LNCaP clone FGC (cell line): ENCODE measurements around the gene MPHOSPH8.

ENCODE experiments used
- DNase-seq: peaks from one replicate; pipeline ENCODE4 v3.0.0-alpha.2; 2011; ENCODE audit warnings: low read depth
- H3K4me3 ChIP-seq: 2 replicates; pipeline ENCODE4 v1.5.1; 2011; ENCODE audit warnings: mild to moderate bottlenecking, low read depth, low read length, control low read depth
- TF ChIP-seq, protein P1 (sequence below): IDR thresholded peaks from 2 replicates; pipeline ENCODE4 v1.5.1; 2012; ENCODE audit warnings: mild to moderate bottlenecking; ENCODE audit not compliant: control insufficient read depth, insufficient read depth; ENCODE audit errors: extremely low read depth

Gene MPHOSPH8

GRCh38 chr13:19592657-19593180 lies 40.7 kb upstream of the MPHOSPH8 start:
- TF ChIP-seq, protein P1, sequence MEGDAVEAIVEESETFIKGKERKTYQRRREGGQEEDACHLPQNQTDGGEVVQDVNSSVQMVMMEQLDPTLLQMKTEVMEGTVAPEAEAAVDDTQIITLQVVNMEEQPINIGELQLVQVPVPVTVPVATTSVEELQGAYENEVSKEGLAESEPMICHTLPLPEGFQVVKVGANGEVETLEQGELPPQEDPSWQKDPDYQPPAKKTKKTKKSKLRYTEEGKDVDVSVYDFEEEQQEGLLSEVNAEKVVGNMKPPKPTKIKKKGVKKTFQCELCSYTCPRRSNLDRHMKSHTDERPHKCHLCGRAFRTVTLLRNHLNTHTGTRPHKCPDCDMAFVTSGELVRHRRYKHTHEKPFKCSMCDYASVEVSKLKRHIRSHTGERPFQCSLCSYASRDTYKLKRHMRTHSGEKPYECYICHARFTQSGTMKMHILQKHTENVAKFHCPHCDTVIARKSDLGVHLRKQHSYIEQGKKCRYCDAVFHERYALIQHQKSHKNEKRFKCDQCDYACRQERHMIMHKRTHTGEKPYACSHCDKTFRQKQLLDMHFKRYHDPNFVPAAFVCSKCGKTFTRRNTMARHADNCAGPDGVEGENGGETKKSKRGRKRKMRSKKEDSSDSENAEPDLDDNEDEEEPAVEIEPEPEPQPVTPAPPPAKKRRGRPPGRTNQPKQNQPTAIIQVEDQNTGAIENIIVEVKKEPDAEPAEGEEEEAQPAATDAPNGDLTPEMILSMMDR = no peak
- H3K4me3 ChIP-seq = no peak overlapping the region
- no peak for DNase-seq

DNA sequence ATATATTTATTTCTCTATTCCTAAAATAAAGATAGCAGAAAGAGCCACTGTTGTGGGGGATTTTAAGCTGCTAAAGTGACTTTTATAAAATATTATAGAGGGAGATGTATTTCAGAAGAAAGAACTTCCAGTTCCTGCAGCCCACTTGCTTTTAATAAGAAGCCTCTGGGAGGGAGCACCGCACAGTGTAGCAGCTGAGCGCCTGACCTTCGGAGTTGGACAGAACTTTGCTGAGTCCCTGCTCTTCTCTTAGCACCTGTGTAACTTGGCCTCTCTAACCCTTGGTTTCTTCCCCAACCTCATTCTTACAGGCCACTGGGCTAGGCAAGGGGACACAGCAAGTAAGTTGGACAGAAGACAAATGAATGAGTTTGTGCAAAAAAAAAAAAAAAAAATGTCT lies 37.4 kb upstream of the MPHOSPH8 start:
- no peak overlapping the region for H3K4me3 ChIP-seq
- TF ChIP-seq, protein P1 = no peak
- DNase-seq = no peak

GRCh38 chr13:19596960-19597361 lies 36.5 kb upstream of the MPHOSPH8 start:
- TF ChIP-seq, protein P1 = no peak
- DNase-seq = no peak
- no peak overlapping the region for H3K4me3 ChIP-seq

DNA sequence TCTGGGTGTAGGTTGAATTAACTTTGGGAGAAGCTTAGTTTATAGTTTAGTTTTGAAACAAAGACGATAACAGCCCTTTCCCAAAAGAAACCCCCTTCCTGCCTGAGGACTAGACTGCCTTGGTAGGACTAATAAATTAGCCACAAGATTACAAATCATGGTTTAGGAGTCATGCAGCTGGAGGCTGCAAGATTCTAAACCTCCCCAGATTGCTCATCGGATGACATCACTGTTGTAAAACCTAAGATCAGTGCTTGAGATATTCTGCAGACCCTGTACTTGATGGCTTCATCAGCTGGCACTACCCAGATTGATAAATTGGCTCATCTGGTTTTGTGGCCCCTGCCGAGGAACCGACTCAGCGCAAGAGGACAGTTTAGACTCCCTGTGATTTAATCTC lies 35.9 kb upstream of the MPHOSPH8 start:
- no peak for DNase-seq
- H3K4me3 ChIP-seq = no peak overlapping the region
- TF ChIP-seq, protein P1 = no peak

- TF ChIP-seq, protein P1 = peak; percentile 23; the same call in 1 of the 2 replicates
- DNase-seq = no peak
Observed at GRCh38 chr13:19601749-19602725, 31.4 kb upstream of the MPHOSPH8 start.

GRCh38 chr13:19604306-19604705 lies 29.2 kb upstream of the MPHOSPH8 start:
- no peak overlapping the region for H3K4me3 ChIP-seq
- TF ChIP-seq, protein P1 = no peak
- DNase-seq = no peak

More at GRCh38 chr13:19601749-19602725, 31.4 kb upstream of the MPHOSPH8 start:
- H3K4me3 ChIP-seq = peak overlapping the region; percentile 48
